Left cardiac atrium (tissue), 4 donors: Measurements from ENCODE around the gene ATP1B2. TPM values are rescaled to one million over a fixed set of nuclear protein-coding genes. Genes with fewer than 3 reads are reported as not detected.
"Not testable (repeated sequence)": the region's sequence is repeated elsewhere in the genome, so short reads cannot be mapped to it uniquely, and the experiment has no call there.

Experiments used
- ATAC-seq, 2 donors: fragments of 200-7000 bp; cut with Tn5 transposase; one replicate each; pipeline ENCODE4 v1.9.1; 2020; ENCODE audit warnings: mild to moderate bottlenecking in 2 of 2, moderate library complexity in 2 of 2
- DNase-seq: peaks from one replicate; pipeline ENCODE4 v3.0.0-alpha.2; 2020
- intact Hi-C, 2 donors: fragments of 100-400 bp; cut with DNase I; formaldehyde crosslinking; loops; one replicate each; pipeline versions ENCODE4 v1.14.1 to v1.15.1; 2022 to 2023
- long read RNA-seq: library from polyadenylated mRNA; unstranded; transcript quantifications from one replicate; pipeline ENCODE4 v2.0.0, GENCODE V29; 2021
- total RNA-seq, 2 donors: library from RNA; stranded (reverse); fragmentation: NEBNext Ultra II Directional; extraction: Animal tissue kit (Norgen Biotek cat#: 25700); gene quantifications; one replicate each; pipeline ENCODE4 v1.2.1, GENCODE V29; 2021
- donor health status: DM: no; HTN: yes; CAD: no.
- donor health status: DM: no; HTN: yes; CAD: no; lungs with severe emphysema.
- donor health status: DM: yes; HTN: yes; CAD: no.
- donor health status: Dilated cardiomyopathy.

Gene ATP1B2, protein sequence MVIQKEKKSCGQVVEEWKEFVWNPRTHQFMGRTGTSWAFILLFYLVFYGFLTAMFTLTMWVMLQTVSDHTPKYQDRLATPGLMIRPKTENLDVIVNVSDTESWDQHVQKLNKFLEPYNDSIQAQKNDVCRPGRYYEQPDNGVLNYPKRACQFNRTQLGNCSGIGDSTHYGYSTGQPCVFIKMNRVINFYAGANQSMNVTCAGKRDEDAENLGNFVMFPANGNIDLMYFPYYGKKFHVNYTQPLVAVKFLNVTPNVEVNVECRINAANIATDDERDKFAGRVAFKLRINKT
- 1 to 10 TPM; 1.8 to 3.7 TPM for total RNA-seq
- long read RNA-seq: 0 reads

DNA sequence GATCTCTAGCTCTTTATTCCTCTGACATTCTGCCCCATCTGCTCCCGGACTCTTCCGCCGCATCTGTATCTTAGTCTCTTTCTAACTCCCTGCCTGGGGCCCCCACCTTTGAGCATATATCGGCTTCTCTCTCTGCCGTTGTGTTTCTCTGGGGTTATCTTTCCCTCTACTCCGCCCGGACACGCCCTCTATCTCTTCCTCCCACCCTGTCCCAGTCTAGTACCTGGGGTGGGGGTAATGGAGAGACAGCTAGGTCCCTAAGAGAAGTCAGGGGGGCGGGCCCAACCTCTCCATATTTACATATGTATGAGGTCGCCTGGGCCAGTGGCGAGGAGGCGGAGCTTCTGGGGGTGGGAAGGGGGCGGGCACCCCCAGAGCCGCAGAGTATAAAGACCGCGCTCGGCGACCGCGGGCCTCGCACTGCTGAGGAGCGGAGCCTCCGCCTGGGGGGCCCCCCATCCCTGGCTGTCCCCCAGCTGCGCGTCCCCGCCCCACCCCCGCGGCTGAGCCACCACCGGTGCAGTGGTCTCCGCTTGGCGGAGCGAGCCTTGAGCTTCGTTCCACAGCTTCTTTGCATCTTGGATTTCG, at the start of gene ATP1B2:
Gene ATP1B2 (plus strand): TSS at position 418 of the 588 bp plus-strand sequence. CDS start 593 bp downstream, outside the sequence.
- ATAC-seq (peak; percentile 85 to 87), DNase-seq (peak; percentile 83)
- intact Hi-C loops: loop anchor here in 1 of 2 donors (10.0 kb wide), 1 partner anchor 164 kb away; no protein-coding TSS in a partner anchor

DNA sequence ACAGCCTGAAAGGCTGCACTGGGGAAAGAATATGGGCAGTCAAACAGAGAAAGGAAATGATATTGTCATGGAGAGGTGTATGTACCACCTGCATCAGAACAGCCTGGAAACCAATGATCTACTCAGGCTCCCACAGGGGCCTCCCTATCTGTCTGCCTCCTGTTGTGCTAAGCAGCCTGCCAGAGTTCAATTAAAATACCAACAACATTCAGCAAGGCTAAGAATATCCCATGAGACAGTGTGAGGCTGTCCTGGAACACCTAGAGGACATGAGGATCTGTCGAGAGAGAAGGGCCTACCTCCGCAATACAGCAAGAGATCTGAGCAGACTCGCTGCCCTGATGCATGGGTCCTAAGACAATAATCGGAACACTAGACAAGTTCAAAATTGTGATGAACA, 44.4 kb upstream of the ATP1B2 start:
- intact Hi-C loops: no loop called here
- DNase-seq (no peak), ATAC-seq (peak; percentile 94)

DNA sequence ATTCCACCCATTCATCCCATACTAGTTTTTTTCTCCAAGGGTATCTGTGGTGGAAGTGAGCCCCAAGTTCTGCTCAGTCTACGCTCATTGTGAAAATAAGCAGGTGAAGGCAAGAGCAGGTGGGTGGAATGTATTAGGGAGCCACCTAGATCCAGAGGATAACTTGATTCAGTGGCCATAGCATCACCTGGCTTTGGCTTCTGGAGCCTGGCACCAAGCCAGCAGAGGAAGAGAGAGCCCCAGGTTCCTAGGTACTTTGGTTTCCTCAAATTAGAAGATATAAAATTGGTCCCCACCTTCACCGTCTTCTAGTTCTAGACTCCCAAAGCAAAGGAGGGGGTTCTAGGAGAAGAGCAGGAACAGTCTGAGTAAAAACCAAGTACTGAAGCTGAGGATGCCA, 40.1 kb upstream of the ATP1B2 start:
- intact Hi-C loops: no loop called here
- ATAC-seq (no peak), DNase-seq (no peak)

DNA sequence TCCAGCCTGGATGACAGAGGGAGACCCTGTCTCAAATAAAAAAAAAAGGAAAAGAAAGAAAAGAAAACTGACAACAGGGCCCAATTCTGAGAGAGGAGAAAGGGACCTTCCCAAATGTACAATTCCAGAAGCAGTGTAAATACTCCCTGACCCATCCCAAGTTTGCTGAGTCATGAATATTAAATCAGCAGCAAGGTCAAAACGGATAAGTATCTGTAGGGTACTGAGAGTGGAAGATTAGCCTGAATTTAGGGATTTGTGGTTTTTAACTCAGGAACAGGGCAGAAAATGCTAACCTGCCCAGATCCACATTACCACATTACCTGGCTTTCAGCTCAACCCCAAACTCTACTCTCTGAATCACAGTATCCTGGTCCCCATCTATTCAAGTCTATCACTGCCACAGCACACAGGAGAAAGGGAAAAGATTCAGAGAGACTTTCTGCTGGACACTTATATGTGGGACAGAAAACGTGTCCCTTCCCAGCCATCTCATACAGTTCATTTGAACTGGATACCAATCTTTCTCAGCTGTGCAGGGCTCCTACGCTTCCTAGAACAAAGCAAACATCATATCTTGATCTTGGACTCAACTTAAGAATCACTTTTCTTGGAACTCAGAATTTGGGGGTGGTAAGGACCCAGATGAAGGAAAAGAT, 39.0 kb upstream of the ATP1B2 start:
- DNase-seq: no peak
- ATAC-seq: no peak
- intact Hi-C loops: no loop called here

DNA sequence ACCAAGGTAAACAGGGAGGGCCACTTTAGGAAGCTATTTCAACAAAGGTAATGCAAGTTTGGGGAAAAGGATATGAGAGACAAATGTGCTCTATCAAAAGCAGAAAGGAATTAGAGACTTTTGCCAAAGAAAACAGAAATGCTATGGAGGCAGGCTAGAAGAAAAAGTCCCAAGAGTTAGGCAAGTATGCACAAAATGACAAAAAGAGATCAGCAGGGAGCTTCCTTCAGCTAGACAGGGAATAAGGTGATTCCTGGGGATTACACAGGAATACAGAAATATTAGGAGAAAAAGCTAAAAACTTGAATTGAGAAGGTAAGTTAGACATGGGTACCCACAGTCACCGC, 38.5 kb upstream of the ATP1B2 start:
- ATAC-seq: no peak
- no peak for DNase-seq
- intact Hi-C loops: no loop called here

DNA sequence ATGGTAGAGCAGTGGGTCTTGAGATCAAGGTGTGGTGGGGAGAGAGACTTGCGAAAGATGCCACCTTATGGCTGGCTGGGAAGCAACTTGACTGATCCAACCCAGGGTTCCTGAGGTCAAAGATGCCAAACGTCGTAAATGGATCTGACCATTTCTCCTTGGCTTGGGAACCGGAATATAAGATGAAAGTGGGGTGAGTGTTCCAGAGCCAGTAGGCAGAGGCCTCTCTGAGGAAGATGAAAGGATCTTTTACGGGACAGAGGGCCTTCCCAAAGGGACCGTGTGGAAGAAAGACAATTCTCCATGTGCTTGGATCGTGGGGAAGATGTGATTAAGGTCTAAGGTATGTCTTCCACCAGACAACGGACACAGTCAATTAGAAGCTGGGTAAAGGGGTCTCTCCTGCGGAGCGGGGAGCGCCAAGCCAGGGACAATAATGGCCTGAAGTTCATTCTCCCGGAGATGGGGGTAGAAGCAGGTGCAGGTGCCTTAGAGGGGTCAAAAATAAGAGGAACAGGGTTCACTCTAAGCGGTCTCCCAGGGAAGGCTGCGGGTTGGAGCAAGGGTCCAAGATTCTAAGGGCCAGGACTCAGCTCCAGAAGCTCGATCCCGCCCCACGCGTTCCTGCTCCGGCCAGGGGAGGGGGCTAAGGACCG, 36.8 kb upstream of the ATP1B2 start:
- intact Hi-C loops: no loop called here
- DNase-seq (no peak), ATAC-seq (no peak)

DNA sequence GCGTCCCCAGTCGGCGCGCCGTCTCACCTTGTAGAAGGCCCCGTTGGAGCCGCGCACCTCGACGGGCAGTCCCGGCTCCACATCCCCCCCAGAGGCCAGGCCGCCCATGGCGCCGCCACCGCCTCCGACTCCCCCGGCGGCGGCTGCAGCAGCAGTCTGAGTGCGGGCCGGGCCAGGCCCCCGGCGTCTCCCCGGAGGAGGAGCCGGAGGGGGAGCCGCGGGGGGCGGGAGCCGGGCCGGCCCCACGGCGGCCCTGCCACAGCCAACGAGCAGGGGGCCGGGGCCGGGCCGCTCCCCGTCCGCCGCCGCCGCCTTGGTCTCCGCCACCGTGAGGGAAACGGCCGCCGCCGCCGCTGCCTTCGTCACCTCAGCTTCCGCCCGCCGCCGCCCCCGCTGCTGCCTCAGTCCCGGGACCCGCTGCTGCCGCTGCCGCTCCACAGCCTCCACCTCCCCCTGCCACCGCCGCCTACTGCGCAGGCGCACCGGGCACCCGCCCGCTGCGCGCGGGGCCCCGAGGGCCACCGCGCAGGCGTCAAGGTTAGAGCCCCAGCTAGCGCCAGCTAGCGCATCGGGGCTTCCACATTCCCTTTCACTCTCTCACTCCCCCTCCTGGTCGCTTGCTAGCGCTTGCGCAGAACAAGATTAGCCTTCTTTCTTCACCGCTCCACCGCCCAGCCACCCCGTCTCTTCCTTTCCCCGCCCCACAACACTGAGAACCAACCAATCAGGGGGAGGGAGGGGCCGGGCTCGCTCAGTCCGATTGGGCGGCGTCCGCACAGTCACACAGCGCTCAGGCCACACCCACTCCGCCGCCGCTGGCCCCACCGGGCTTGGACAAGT, 36.1 kb upstream of the ATP1B2 start, which contains the start of gene FXR2:
Gene FXR2 (minus strand): TSS at position 473 of the 840 bp plus-strand sequence. CDS start 365 bp downstream, at position 108.
- intact Hi-C loops: no loop called here
- DNase-seq: peak; percentile 100
- ATAC-seq: peak; percentile 98 to 99

DNA sequence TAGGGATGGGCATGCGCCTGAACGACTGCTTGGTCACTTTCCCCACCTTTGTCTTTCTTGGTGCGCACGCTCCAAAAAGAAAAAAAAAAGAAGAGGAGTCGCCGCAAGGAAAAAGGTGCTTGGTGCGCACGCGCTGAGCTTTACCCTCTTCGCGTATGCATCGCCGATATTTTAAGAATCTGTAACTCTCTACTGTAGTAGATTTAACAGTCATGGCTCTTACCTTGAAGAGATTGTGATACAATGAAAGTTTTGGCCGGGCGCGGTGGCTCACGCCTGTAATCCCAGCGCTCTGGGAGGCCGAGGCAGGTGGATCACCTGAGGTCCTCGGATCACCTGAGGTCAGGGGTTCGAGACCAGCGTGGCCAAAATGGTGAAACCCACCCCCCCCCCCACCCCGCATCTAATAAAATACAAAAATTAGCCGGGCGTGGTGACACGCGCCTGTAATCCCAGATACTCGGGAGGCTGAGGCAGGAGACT, 35.4 kb upstream of the ATP1B2 start:
- ATAC-seq: no peak
- intact Hi-C loops: no loop called here
- DNase-seq: no peak

DNA sequence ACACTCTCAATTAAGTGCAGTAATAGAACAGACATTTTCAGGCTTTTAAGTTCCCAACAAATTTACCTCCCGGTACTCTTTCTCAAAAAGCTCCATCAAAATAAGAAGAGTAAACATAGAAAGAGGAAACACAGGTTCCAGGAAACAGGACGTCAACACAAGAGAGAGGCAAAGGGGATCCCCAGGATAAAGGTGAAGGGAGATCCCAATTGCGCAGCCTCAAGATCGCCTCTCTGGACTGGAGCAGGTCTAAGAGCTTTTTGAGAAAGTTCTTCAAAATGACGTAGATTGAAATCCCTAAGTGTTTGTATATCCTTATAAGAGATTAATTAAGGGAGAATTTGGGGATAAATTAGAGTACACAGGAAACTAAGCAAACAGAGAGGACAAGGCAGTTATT, 32.1 kb upstream of the ATP1B2 start:
- DNase-seq: no peak
- no peak for ATAC-seq
- intact Hi-C loops: no loop called here

DNA sequence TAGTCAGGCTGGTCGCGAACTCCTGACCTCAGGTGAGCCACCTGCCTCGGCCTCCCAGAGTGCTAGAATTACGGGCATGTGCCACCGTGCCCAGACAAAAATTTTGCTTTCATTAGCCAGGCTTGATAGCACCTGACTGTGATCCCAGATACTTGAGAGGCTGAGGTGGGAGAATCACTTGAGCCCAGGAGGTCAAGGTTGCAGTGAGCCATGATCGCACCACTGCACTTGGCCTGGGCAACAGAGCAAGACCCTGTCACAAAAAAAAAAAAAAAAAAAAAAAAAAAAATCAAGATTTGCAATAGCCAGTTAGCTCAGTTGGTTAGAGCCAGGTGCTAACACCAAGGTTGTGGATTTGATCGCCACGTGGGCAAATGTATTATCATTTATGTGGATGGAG, 29.9 kb upstream of the ATP1B2 start:
- ATAC-seq (no peak), DNase-seq (no peak)
- intact Hi-C loops: no loop called here

DNA sequence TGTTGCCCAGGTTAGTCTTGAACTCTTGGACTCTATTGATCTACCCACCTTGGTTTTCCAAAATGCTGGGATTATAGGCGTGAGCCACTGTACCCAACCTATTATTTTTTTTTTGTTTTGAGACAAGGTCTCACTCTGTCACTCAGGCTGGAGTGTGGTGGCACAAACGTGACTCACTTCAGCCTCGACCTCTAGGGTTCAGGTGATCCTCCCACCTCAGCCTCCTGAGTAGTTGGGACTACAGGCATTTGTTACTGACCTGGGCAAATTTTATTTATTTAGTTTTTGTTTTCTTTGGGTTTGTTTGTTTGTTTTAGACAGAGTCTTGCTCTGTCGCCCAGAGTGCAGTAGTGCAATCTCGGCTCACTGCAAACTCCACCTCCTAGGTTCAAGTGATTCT, 27.1 kb upstream of the ATP1B2 start:
- no peak for DNase-seq
- ATAC-seq: no peak
- intact Hi-C loops: no loop called here

DNA sequence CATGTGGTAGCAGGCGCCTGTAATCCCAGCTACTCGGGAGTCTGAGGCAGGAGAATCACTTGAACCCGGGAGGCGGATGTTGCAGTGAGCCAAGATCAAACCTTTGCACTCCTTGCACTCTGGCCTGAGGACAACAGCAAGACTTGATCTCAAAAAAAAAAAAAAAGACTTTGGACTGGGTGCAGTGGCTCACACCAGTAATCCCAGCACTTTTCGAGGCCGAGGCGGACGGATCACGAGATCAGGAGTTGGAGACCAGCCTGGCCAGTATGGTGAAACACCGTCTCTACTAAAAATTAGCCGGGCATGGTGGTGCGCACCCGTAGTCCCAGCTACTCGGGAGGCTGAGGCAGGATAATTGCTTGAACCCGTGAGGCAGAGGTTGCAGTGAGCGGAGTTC, 25.0 kb upstream of the ATP1B2 start:
- ATAC-seq, DNase-seq, intact Hi-C loops: not testable (repeated sequence)

DNA sequence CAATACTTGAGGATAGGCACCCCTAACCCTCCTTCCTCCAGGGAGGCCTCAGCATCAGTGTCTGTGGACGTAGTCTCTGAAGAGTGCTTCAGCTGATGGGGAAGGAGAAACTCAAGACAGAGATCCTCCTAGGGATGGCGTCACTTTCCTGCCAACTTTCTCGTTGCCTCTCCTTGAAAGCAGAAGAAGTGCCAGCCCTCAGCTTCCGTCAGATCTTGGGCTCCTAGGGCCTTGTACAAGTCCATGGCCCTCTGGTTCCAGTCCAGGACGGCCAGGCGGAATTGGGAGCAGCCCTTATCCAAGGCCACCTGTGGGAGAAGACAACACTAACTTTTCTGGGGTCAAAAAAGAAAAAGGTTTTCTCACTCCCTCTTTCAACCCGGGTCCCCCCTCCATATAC, 24.4 kb upstream of the ATP1B2 start:
- no peak for ATAC-seq
- DNase-seq: no peak
- intact Hi-C loops: no loop called here

DNA sequence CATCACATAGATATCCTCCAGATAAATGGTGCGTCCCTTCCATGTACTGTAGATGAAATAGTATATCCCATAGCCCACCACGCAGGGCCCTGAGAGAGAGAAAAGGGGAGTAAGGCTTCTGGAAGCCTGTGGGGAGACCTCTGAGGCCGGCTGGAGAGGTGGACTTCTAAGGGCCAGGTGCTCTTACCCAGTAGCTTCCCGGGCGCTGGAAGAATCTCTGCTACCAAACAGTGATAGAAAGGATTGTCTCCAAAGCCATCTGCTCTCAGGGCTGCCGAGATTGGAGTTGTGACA, 23.8 kb upstream of the ATP1B2 start:
- ATAC-seq (peak in 1 of 2 donors; percentile 0), DNase-seq (no peak)
- intact Hi-C loops: no loop called here

DNA sequence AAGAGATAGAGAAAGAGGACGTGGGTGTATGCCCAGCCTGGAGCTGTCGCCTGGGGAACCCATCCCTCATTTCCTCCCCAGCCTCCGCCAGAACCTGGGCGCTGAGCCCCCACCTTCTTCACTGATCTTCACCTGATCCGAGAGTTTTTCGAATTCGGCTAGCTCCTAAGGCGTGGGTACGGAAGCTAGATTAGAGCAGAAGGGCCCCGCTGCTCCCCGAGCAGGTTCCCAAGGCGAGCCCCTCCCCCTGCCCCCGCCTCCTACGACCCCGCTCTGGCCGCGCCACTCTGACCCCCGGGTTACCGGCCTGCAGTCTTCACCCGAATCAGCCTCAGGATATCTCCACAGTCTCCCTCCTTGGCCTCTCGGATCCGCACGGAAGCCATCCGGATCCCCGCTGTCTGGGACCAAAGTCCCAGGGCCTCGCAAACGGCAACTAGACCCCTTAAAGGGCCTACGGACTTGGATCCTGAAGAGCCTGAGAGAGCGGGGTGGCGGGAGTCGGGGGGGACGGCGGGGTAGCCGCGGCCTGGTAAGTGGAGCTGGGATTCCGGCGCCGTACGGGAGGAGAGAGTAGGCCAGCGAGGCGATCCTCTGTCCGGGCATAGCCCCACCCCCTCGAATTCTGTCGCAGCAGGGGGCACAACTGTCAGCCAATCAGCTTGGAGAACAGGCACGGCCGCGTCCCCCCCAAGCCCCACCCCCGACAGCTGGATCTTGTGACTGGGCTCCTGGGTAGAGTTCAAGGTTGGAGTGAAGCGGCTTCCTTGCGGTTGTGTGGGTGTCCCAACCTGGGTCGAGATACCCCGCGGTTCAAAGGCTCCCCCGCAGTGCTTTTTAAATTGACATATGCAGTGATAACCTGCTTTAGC, 23.2 kb upstream of the ATP1B2 start, which contains the start of gene SAT2:
Gene SAT2 (minus strand): TSS at position 572 of the 872 bp plus-strand sequence. CDS start 186 bp downstream, at position 386.
- intact Hi-C loops: loop anchor here in 1 of 2 donors (2.0 kb wide), 1 partner anchor 59 kb away; the partner anchor contains the start of gene TP53
- DNase-seq (peak; percentile 96), ATAC-seq (peak; percentile 99)

DNA sequence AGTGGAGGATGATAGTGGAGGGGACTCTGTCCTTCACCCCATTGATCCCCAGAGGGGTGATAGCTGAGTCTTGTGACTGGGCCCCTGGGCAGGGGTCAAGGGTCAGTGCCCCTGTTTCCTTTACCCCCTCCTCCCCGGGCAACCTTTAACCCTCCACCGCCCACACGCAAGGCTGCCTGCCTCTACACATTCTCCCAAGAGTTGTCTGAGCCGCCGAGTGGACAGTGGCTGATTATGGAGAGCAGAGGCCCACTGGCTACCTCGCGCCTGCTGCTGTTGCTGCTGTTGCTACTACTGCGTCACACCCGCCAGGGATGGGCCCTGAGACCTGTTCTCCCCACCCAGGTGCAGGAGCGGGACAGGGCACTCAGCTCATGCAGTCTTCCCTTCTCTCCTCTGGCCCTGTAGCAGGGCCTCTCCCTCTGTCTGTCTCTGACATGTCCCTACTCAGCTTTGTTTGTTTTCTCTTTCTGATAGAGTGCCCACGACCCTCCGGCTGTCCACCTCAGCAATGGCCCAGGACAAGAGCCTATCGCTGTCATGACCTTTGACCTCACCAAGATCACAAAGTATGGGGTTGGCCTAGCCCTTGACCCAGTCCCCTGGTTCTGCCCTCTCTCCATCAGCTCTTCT, 20.7 kb upstream of the ATP1B2 start, which contains the start of gene SHBG:
Gene SHBG (plus strand): TSS at position 197 of the 633 bp plus-strand sequence. CDS start 38 bp downstream, at position 235.
- intact Hi-C loops: loop anchor here (2.0 to 10.0 kb wide), 2 partner anchors 55 to 57 kb away; partner anchors contain the start of genes TP53 (in 2 of the 2) and WRAP53 (in 1 of the 2)
- no peak for ATAC-seq
- no peak for DNase-seq
